Psoas muscle (tissue), 8 donors: ENCODE measurements around the gene RHEX. TPM values are rescaled to one million over a fixed set of nuclear protein-coding genes. Genes with fewer than 3 reads are reported as not detected.

Experiments
- ATAC-seq, 4 donors: fragments of 200-7000 bp; cut with Tn5 transposase; one replicate each; pipeline ENCODE4 v1.9.1; 2020; ENCODE audit warnings: moderate library complexity in 3 of 4, mild to moderate bottlenecking in 2 of 4
- DNase-seq, 2 donors: peaks; one replicate each; pipeline ENCODE4 v3.0.0-alpha.2; 2020
- H3K27ac ChIP-seq: fragments of 200-600 bp; one replicate; pipeline ENCODE4 v1.8.0; 2022
- H3K27me3 ChIP-seq, 3 donors: fragments of 200-600 bp in 1 of 3; one replicate each; pipeline versions ENCODE4 v1.6.1 to v1.8.0; 2013 to 2022; ENCODE audit warnings: low read length in 2 of 3, mild to moderate bottlenecking in 2 of 3, moderate library complexity in 1 of 3; ENCODE audit not compliant: insufficient read depth in 3 of 3
- H3K36me3 ChIP-seq, 2 donors: fragments of 200-600 bp in 1 of 2; one replicate each; pipeline versions ENCODE4 v1.6.1 to v1.8.0; 2013 to 2022; ENCODE audit warnings: low read depth in 1 of 2, mild to moderate bottlenecking in 1 of 2, moderate library complexity in 1 of 2; ENCODE audit not compliant: insufficient read depth in 1 of 2
- H3K4me1 ChIP-seq: fragments of 200-600 bp; one replicate; pipeline ENCODE4 v1.8.0; 2022
- H3K4me3 ChIP-seq: fragments of 200-600 bp; one replicate; pipeline ENCODE4 v1.8.0; 2022; ENCODE audit warnings: mild to moderate bottlenecking
- H3K9me3 ChIP-seq: fragments of 200-600 bp; one replicate; pipeline ENCODE4 v1.8.0; 2022
- CTCF ChIP-seq: fragments of 200-600 bp; IDR thresholded peaks from one replicate; pipeline ENCODE4 v1.8.0; 2022; ENCODE audit warnings: antibody characterized with exemption
- WGBS, 3 donors: extraction: QIAGEN DNeasy Blood & Tissue Kit; methylation state at CpG; one replicate each; pipeline versions ENCODE4 v1.1.6 to v1.1.7; 2013; 5-methylcytosine and 5-hydroxymethylcytosine counted together
- intact Hi-C, 2 donors: fragments of 100-400 bp; cut with DNase I; formaldehyde crosslinking; loops; one replicate each; pipeline versions ENCODE4 v1.11.0 to v1.14.2; 2022
- polyA plus RNA-seq, 3 donors: library from polyadenylated mRNA; stranded (reverse); fragments of 200-250 nt; gene quantifications; one replicate each; pipeline ENCODE4 v1.2.3, GENCODE V29; 2013
- total RNA-seq, 4 donors: library from RNA; stranded (reverse); fragmentation: NEBNext Ultra II Directional in 2 of 4; extraction: Animal tissue kit (Norgen Biotek cat#: 25700) in 2 of 4; gene quantifications; one replicate each; pipeline versions ENCODE4 v1.2.1 to v1.2.4, GENCODE V29; 2021 to 2023
- donor health status: healthy with polysubstance abuse.
- donor health status: DM: no; HTN: no; CAD: no; lungs with moderate emphysema.
- donor health status: Bipolar disorder and iron deficiency.
- donor health status: healthy.
- donor health status: DM: yes; HTN: yes; CAD: no.
- donor health status: DM: no; HTN: no; CAD: no.
- donor health status: DM: no; HTN: no; CAD: no.
- donor health status: DM: yes; HTN: yes; CAD: no.

Gene RHEX
- total and polyA plus RNA-seq, 7 donors: 0.13 to 0.95 (median 0.40) TPM; not detected in 1

DNA sequence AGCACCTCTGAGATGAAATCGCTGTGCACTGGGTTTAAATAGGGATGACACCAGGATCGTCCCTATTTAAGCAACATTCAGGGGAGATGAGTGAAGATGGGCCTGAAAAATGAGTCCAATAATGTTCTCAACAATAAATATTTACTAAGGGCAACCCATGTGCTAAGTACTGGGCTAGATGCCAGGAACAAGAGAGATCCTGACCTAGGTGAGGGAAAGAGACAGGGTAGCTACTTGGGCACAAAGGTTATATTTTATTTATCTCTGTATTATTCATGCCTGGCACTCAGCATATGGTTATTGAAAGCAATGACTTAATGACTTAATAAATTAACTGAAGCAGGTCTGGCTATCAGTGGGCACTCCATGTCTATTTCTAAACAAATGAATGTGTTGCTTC, 91.6 kb downstream of the RHEX start:
- Histone ChIP-seq H3K9me3 (no peaks in the 10 kb centered on the region), H3K36me3 (no peaks in the 10 kb centered on the region), H3K27ac (no peak overlapping the region), H3K27me3 (peaks cover 0 to 4% (median 4%) of the 10 kb centered on the region in 3 donors), H3K4me3 (no peak overlapping the region), H3K4me1 (no peaks in the 10 kb centered on the region)
- WGBS, 3 donors: 76 to 82% (median 80%) methylated on average over 2 of the region's 2 CpGs
- DNase-seq (no peak), ATAC-seq (no peak)
- no peak for TF ChIP-seq CTCF
- intact Hi-C loops: no loop called here

GRCh38 chr1:206145771-206146290, 92.9 kb downstream of the RHEX start:
- no peaks in the 10 kb centered on the region for H3K9me3 ChIP-seq
- H3K27me3 ChIP-seq: peaks cover 0 to 4% (median 2%) of the 10 kb centered on the region in 3 donors
- no peak for TF ChIP-seq CTCF
- no peak overlapping the region for H3K27ac ChIP-seq
- H3K4me3 ChIP-seq: no peak overlapping the region
- WGBS, 3 donors: 46 to 70% (median 56%) methylated on average over 3 of the region's 3 CpGs
- DNase-seq (no peak), ATAC-seq (no peak)
- no peaks in the 10 kb centered on the region for H3K4me1 ChIP-seq
- intact Hi-C loops: no loop called here
- no peaks in the 10 kb centered on the region for H3K36me3 ChIP-seq

Other genes starting within 250 kb of the RHEX start
- 10 to 100 TPM; 54.1 to 87.7 (median 67.4) TPM for gene SLC41A1, start 240.0 kb upstream of the RHEX start, total RNA-seq
- gene SLC41A1, start 240.0 kb upstream of the RHEX start, polyA plus RNA-seq: 10 to 100 TPM; 19.8 to 42.9 (median 25.7) TPM
- under 1 TPM in 3 of 4 donors, not detected in 1; 0.16 to 0.32 (median 0.23) TPM for gene PM20D1, start 203.0 kb upstream of the RHEX start, total RNA-seq
- under 1 TPM in 2 of 3 donors, not detected in 1; 0.05 to 0.23 TPM for gene PM20D1, start 203.0 kb upstream of the RHEX start, polyA plus RNA-seq
- 1 to 10 TPM in 1 of 4 donors, under 1 TPM in 3; 0.15 to 5.5 (median 0.47) TPM for gene SLC26A9, start 109.7 kb upstream of the RHEX start, total RNA-seq
- under 1 TPM; 0.16 to 0.56 (median 0.42) TPM for gene SLC26A9, start 109.7 kb upstream of the RHEX start, polyA plus RNA-seq
- 1 to 10 TPM in 1 of 4 donors, under 1 TPM in 3; 0.17 to 1.2 (median 0.50) TPM for gene RAB7B, start 49.8 kb upstream of the RHEX start, total RNA-seq
- under 1 TPM; 0.25 to 0.36 (median 0.27) TPM for gene RAB7B, start 49.8 kb upstream of the RHEX start, polyA plus RNA-seq
- gene CTSE, start 29.3 kb upstream of the RHEX start, total RNA-seq: under 1 TPM in 1 of 4 donors, not detected in 3; 0.20 TPM
- under 1 TPM in 2 of 3 donors, not detected in 1; 0.03 to 0.22 TPM for gene CTSE, start 29.3 kb upstream of the RHEX start, polyA plus RNA-seq
- gene AVPR1B, start 64.2 kb downstream of the RHEX start, total RNA-seq: not detected
- not detected for gene AVPR1B, start 64.2 kb downstream of the RHEX start, polyA plus RNA-seq
- under 1 TPM in 3 of 4 donors, not detected in 1; 0.56 to 0.92 (median 0.91) TPM for gene FAM72A, start 149.7 kb downstream of the RHEX start, total RNA-seq
- under 1 TPM; 0.11 to 0.44 (median 0.18) TPM for gene FAM72A, start 149.7 kb downstream of the RHEX start, polyA plus RNA-seq
- gene SRGAP2, start 150.4 kb downstream of the RHEX start, total RNA-seq: 10 to 100 TPM in 1 of 4 donors, 1 to 10 TPM in 3; 8.9 to 13.8 (median 9.6) TPM
- 1 to 10 TPM; 3.1 to 3.9 (median 3.5) TPM for gene SRGAP2, start 150.4 kb downstream of the RHEX start, polyA plus RNA-seq